ENCODE data around the gene MBTD1. TPM values are rescaled to one million over a fixed set of nuclear protein-coding genes. Genes with fewer than 3 reads are reported as not detected.
"Not testable (repeated sequence)": the region's sequence is repeated elsewhere in the genome, so short reads cannot be mapped to it uniquely, and the experiment has no call there.

The MBTD1 gene
- total RNA-seq, 2 donors from 2014 or later = 8.8 to 9.9 TPM

- intact Hi-C loops (cut with DNase I) = no loop called here
- no peak for DNase-seq (ENCODE audit: low spot score)
These were observed 2.4 kb downstream of the MBTD1 start for GRCh38 chr17:51257150-51258081.

- intact Hi-C loops (cut with DNase I) = no loop called here
- no peak for DNase-seq (ENCODE audit: low spot score)
These were observed 3.7 kb downstream of the MBTD1 start for GRCh38 chr17:51256101-51256500.

GRCh38 chr17:51255673-51256072 is 4.2 kb downstream of the MBTD1 start:
- DNase-seq (ENCODE audit: low spot score) = no peak
- intact Hi-C loops (cut with DNase I) = no loop called here

GRCh38 chr17:51251010-51251409 is 8.8 kb downstream of the MBTD1 start:
- intact Hi-C loops (cut with DNase I) = no loop called here
- DNase-seq (ENCODE audit: low spot score) = no peak

GRCh38 chr17:51250314-51250840 is 9.5 kb downstream of the MBTD1 start:
- intact Hi-C loops (cut with DNase I) = no loop called here
- DNase-seq (ENCODE audit: low spot score) = no peak

- no peak for DNase-seq (ENCODE audit: low spot score)
- intact Hi-C loops (cut with DNase I) = no loop called here
These were observed 14.3 kb downstream of the MBTD1 start for GRCh38 chr17:51245535-51245934.

GRCh38 chr17:51244041-51244440 is 15.8 kb downstream of the MBTD1 start:
- no peak for DNase-seq (ENCODE audit: low spot score)
- intact Hi-C loops (cut with DNase I) = no loop called here

GRCh38 chr17:51240275-51240674 is 19.6 kb downstream of the MBTD1 start:
- no peak for DNase-seq (ENCODE audit: low spot score)
- intact Hi-C loops (cut with DNase I) = no loop called here

- intact Hi-C loops (cut with DNase I) = no loop called here
- no peak for DNase-seq (ENCODE audit: low spot score)
These were observed 21.5 kb downstream of the MBTD1 start for GRCh38 chr17:51238255-51238887.

GRCh38 chr17:51234162-51234561 is 25.7 kb downstream of the MBTD1 start:
- intact Hi-C loops (cut with DNase I) = no loop called here
- no peak for DNase-seq (ENCODE audit: low spot score)

GRCh38 chr17:51231999-51232398 is 27.9 kb downstream of the MBTD1 start:
- DNase-seq (ENCODE audit: low spot score) = no peak
- intact Hi-C loops (cut with DNase I) = no loop called here

- no peak for DNase-seq (ENCODE audit: low spot score)
- intact Hi-C loops (cut with DNase I) = no loop called here
These were observed 29.5 kb downstream of the MBTD1 start for GRCh38 chr17:51230306-51230705.

- DNase-seq (ENCODE audit: low spot score) = no peak
- intact Hi-C loops (cut with DNase I) = no loop called here
These were observed 30.0 kb downstream of the MBTD1 start for GRCh38 chr17:51229889-51230288.

- DNase-seq (ENCODE audit: low spot score) = no peak
- intact Hi-C loops (cut with DNase I) = no loop called here
These were observed 31.7 kb downstream of the MBTD1 start for GRCh38 chr17:51228161-51228560.

GRCh38 chr17:51225523-51225922 is 34.3 kb downstream of the MBTD1 start:
- DNase-seq (ENCODE audit: low spot score); intact Hi-C loops (cut with DNase I): not testable (repeated sequence)

GRCh38 chr17:51224402-51225262 is 35.2 kb downstream of the MBTD1 start:
- no peak for DNase-seq (ENCODE audit: low spot score)
- intact Hi-C loops (cut with DNase I) = loop anchor here in 1 of 2 donors (1.0 kb wide), 1 partner anchor 9 kb away; no protein-coding TSS in a partner anchor

- DNase-seq (ENCODE audit: low spot score) = no peak
- intact Hi-C loops (cut with DNase I) = no loop called here
These were observed 38.5 kb downstream of the MBTD1 start for GRCh38 chr17:51221322-51221721.

- intact Hi-C loops (cut with DNase I) = no loop called here
- DNase-seq (ENCODE audit: low spot score) = no peak
These were observed 41.9 kb downstream of the MBTD1 start for GRCh38 chr17:51217946-51218345.

GRCh38 chr17:51214920-51215319 is 44.9 kb downstream of the MBTD1 start:
- no peak for DNase-seq (ENCODE audit: low spot score)
- intact Hi-C loops (cut with DNase I) = loop anchor here in 1 of 2 donors (1.0 kb wide), 1 partner anchor 9 kb away; no protein-coding TSS in a partner anchor
